Activated CD8-positive, alpha-beta T cell treated with anti-CD3 and anti-CD28 coated beads for 36 hours (primary cell): Measurements from ENCODE around the gene CACNG1. TPM values are rescaled to one million over a fixed set of nuclear protein-coding genes. Genes with fewer than 3 reads are reported as not detected.

Experiments
- ATAC-seq: fragments of 200-7000 bp; cut with Tn5 transposase; one replicate; pipeline ENCODE4 v1.10.0; 2021; ENCODE audit warnings: mild to moderate bottlenecking, moderate library complexity
- CTCF ChIA-PET: fragments of 350-600 bp; sonication (Branson Sonifier 250); formaldehyde crosslinking; loops from one replicate; lab custom pipeline; 2021; ENCODE audit warnings: antibody characterized with exemption; lab: Charles Lee
- POLR2A ChIA-PET: fragments of 350-600 bp; sonication (Branson Sonifier 250); formaldehyde crosslinking; loops from one replicate; lab custom pipeline; 2021; ENCODE audit warnings: antibody characterized with exemption; lab: Charles Lee
- DNase-seq: peaks from one replicate; pipeline ENCODE4 v3.0.0-alpha.2; 2020
- H3K27ac Mint-ChIP-seq: one replicate; pipeline ENCODE4 v1.8.0; 2021; ENCODE audit warnings: mild to moderate bottlenecking, mixed read lengths
- H3K27me3 Mint-ChIP-seq: one replicate; pipeline ENCODE4 v1.8.0; 2021; ENCODE audit warnings: mixed read lengths
- H3K36me3 Mint-ChIP-seq: one replicate; pipeline ENCODE4 v1.8.0; 2021; ENCODE audit warnings: low read depth, mixed read lengths
- H3K4me1 Mint-ChIP-seq: one replicate; pipeline ENCODE4 v1.8.0; 2021; ENCODE audit warnings: low read depth, mixed read lengths
- H3K4me3 Mint-ChIP-seq: one replicate; pipeline ENCODE4 v1.8.0; 2021; ENCODE audit warnings: mild to moderate bottlenecking, moderate library complexity, mixed read lengths
- H3K9me3 Mint-ChIP-seq: one replicate; pipeline ENCODE4 v1.8.0; 2021; ENCODE audit warnings: mixed read lengths
- intact Hi-C: fragments of 100-400 bp; cut with micrococcal nuclease; formaldehyde crosslinking; loops from one replicate; pipeline ENCODE4 v1.10.0; 2022
- total RNA-seq, 2 experiments: library from RNA; stranded (reverse); gene quantifications; one replicate each; pipeline ENCODE4 v1.2.3, GENCODE V29; 2021
- TF ChIP-seq, protein P1 (sequence below): fragments of 200-600 bp; IDR thresholded peaks from one replicate; pipeline ENCODE4 v1.8.0; 2022; ENCODE audit warnings: antibody characterized with exemption, mild to moderate bottlenecking

CACNG1 gene
- total RNA-seq, 2 experiments from 2014 or later, result not detected

DNA sequence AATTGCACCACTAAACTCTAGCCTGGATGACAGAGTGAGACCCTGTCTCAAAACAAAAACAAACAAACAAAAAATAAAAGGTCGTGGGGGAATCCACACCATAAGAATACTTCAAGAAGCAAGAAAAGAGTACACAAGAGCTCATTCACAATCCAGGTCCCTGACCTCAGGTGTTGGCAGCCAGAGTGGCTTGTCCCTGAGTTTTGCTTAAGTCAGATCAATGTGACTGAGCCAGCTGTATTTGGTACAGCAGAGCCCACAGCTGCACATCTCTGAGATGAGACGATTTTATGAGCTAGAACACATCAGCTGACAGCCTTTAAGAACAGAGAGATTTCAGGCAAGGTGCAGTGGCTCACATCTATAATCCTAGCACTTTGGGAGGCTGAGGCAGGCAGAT is 22.4 kb downstream of the CACNG1 start:
- H3K36me3 Mint-ChIP-seq, result no peaks in the 10 kb centered on the region
- no peaks in the 10 kb centered on the region for H3K27me3 Mint-ChIP-seq
- ATAC-seq, result no peak
- TF ChIP-seq, protein P1, sequence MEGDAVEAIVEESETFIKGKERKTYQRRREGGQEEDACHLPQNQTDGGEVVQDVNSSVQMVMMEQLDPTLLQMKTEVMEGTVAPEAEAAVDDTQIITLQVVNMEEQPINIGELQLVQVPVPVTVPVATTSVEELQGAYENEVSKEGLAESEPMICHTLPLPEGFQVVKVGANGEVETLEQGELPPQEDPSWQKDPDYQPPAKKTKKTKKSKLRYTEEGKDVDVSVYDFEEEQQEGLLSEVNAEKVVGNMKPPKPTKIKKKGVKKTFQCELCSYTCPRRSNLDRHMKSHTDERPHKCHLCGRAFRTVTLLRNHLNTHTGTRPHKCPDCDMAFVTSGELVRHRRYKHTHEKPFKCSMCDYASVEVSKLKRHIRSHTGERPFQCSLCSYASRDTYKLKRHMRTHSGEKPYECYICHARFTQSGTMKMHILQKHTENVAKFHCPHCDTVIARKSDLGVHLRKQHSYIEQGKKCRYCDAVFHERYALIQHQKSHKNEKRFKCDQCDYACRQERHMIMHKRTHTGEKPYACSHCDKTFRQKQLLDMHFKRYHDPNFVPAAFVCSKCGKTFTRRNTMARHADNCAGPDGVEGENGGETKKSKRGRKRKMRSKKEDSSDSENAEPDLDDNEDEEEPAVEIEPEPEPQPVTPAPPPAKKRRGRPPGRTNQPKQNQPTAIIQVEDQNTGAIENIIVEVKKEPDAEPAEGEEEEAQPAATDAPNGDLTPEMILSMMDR, result no peak
- H3K9me3 Mint-ChIP-seq, result no peaks in the 10 kb centered on the region
- intact Hi-C loops, result no loop called here
- no peaks in the 10 kb centered on the region for H3K4me1 Mint-ChIP-seq
- no peak overlapping the region for H3K4me3 Mint-ChIP-seq
- ChIA-PET POLR2A (no interaction called here), CTCF (interaction anchor here (1.1 kb wide), 1 partner anchor 15 kb away, joined by 3 read pairs; no protein-coding TSS in a partner anchor)
- no peak for DNase-seq
- no peak overlapping the region for H3K27ac Mint-ChIP-seq

DNA sequence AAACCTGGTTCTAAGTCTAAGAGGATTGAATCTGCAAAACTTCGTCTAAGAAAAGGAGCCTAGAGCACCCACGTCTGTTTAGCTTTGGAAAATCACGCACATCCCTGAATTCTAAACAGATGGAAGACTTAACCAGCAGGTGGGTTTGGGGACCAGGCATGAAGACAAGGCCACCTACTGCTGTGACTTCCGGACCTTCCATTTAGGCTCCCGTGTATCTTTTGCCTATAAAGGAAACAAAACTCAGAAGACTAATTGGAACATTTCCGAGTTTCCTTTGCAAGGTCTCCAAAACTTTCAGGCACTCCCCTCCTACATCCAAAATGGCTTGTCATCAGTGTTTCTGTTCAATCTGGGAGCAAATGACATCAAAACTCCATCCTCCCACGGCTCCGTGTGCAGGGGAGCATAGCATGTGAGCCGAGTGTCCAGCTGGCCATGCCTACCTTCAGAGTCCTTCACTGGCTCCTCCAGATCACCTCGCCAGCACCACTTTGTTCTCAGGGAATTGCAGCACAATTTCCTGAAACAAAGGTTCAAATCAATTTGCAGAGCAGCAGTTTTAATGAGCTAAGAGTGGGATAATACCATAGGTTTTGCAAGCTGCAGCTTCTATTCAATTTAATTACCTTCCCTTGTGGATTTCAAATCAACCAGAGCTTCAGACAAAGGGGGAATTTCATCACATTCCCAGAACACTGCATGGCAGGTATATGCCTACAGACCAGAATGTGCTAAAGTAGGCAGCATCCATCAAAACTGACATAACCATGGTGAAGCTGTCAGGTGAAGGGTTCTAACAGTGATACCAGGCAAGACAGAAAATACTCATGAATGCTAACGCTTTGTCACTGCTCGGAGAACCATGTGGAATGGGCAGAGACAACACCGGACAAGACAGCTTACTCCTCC is 23.5 kb downstream of the CACNG1 start:
- Mint-ChIP-seq H3K27ac (no peak overlapping the region), H3K27me3 (no peaks in the 10 kb centered on the region), H3K4me3 (no peak overlapping the region), H3K36me3 (peaks cover 3% of the 10 kb centered on the region), H3K4me1 (no peaks in the 10 kb centered on the region), H3K9me3 (no peaks in the 10 kb centered on the region)
- DNase-seq, result no peak
- CTCF ChIA-PET, result interaction anchor here (0.7 kb wide), 1 partner anchor 807 kb away, joined by 3 read pairs; no protein-coding TSS in a partner anchor
- POLR2A ChIA-PET, result interaction anchor here (0.6 to 1.0 kb wide), 3 partner anchors 14 to 73 kb away, joined by 3 to 4 read pairs (median 4); no protein-coding TSS in a partner anchor
- no peak for ATAC-seq
- TF ChIP-seq, protein P1, result no peak
- intact Hi-C loops, result no loop called here

DNA sequence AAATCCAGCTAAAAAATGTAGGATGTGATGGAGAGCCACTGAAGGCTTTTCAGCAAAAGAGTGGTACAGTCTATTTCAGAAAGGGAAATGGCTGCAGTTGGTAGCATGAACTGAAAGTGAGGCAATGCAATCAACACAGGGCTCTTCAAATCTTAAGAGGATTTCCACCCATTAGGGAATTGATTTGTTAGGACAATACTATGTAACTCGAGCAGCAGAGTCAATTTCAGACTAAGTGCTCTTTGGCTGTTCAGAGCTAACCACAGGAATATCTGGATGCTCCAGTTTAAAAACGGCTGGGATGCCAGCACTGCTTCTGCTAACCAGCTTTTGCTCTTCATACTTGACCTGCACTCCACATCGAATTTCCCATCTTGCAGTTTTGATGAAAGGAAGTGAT is 24.6 kb downstream of the CACNG1 start:
- TF ChIP-seq, protein P1, result no peak
- DNase-seq (no peak), ATAC-seq (no peak)
- Mint-ChIP-seq H3K4me3 (no peak overlapping the region), H3K27me3 (no peaks in the 10 kb centered on the region), H3K9me3 (no peaks in the 10 kb centered on the region), H3K4me1 (no peaks in the 10 kb centered on the region), H3K27ac (no peak overlapping the region), H3K36me3 (peaks cover 6% of the 10 kb centered on the region)
- ChIA-PET POLR2A (interaction anchor here (1.0 kb wide), 1 partner anchor 13 kb away, joined by 4 read pairs; no protein-coding TSS in a partner anchor), CTCF (no interaction called here)
- intact Hi-C loops, result no loop called here

DNA sequence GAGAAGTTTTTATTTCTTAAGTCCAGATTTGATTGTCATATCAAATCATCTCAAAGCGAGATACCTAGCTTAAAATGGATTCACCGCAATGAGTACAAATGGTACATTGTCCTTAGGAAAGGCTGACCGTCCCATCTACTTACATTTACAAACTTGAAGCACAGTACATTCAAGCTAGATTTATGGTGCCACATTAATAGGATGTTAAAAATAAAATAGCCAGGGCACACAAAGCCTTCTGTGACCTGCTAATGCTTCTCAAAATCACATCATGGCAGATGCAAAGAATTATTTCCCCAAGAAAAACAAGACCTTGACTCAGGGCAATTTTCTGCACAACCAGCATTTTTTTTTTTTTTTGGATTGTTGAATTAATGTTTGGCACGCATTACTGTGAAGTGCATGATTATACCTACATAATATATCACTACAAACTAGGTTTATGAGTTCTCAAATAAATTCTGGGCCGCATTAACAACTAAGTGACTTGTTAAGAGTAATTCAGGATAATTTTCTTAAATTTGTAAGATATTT is 25.3 kb downstream of the CACNG1 start:
- TF ChIP-seq, protein P1, result no peak
- CTCF ChIA-PET, result no interaction called here
- no peak for DNase-seq
- Mint-ChIP-seq H3K36me3 (peaks cover 6% of the 10 kb centered on the region), H3K4me3 (no peak overlapping the region), H3K9me3 (no peaks in the 10 kb centered on the region), H3K27ac (no peak overlapping the region), H3K27me3 (no peaks in the 10 kb centered on the region), H3K4me1 (no peaks in the 10 kb centered on the region)
- no peak for ATAC-seq
- intact Hi-C loops, result no loop called here
- POLR2A ChIA-PET, result no interaction called here

DNA sequence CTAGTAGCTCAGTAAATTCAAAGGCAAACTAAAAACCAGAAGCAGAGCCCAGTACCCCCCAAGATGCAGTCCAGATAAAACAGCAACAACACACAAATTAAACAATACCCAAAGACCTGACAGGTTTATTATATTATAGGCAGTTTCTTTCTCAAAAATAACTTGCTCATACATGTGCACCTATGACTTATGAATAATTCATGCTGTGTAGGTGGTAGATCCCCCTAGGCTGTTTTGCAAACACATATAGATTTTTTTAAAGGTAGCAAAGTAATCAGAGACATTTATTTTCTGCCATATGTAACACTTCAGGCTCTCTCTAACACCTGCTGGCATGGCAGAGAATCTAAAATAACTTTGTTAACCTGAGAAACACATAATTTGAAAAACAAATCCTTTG is 27.2 kb downstream of the CACNG1 start:
- ATAC-seq (no peak), DNase-seq (no peak)
- Mint-ChIP-seq H3K4me1 (no peaks in the 10 kb centered on the region), H3K27ac (no peak overlapping the region), H3K27me3 (no peaks in the 10 kb centered on the region), H3K4me3 (no peak overlapping the region), H3K36me3 (peaks cover 9% of the 10 kb centered on the region), H3K9me3 (no peaks in the 10 kb centered on the region)
- POLR2A ChIA-PET, result no interaction called here
- intact Hi-C loops, result no loop called here
- TF ChIP-seq, protein P1, result no peak
- CTCF ChIA-PET, result interaction anchor here (0.7 kb wide), 1 partner anchor 10 kb away, joined by 4 read pairs; no protein-coding TSS in a partner anchor
